Natural killer cell (primary cell): ENCODE results near the gene SLC39A3. TPM values are rescaled to one million over a fixed set of nuclear protein-coding genes. Genes with fewer than 3 reads are reported as not detected.

Source experiments
- ATAC-seq, 3 donors: fragments of 150-1000 bp in 2 of 3; fragments of 200-7000 bp in 1 of 3; cut with Tn5 transposase; 1 replicate in 1 of 3; 2 replicates in 2 of 3; pipeline ENCODE4 v1.10.0; 2021; ENCODE audit warnings: mild to moderate bottlenecking in 2 of 3, moderate library complexity in 2 of 3
- DNase-seq, 2 donors: peaks; one replicate each; pipeline versions ENCODE4 v3.0.0 to v3.0.0-alpha.2; 2013 to 2021; ENCODE audit warnings: mixed read lengths in 1 of 2
- H3K27ac ChIP-seq: one replicate; pipeline ENCODE4 v1.5.1; 2013; ENCODE audit warnings: mild to moderate bottlenecking, low read length
- H3K27me3 ChIP-seq: one replicate; pipeline ENCODE4 v1.6.1; 2013; ENCODE audit warnings: low read length; ENCODE audit not compliant: control insufficient read depth, insufficient read depth
- H3K36me3 ChIP-seq: one replicate; pipeline ENCODE4 v1.6.1; 2013; ENCODE audit warnings: low read length; ENCODE audit not compliant: control insufficient read depth, insufficient read depth
- H3K4me1 ChIP-seq: one replicate; pipeline ENCODE4 v1.6.1; 2013; ENCODE audit warnings: low read length; ENCODE audit not compliant: control insufficient read depth, insufficient read depth
- H3K4me3 ChIP-seq: one replicate; pipeline ENCODE4 v1.5.1; 2013; ENCODE audit warnings: low read length
- H3K9me3 ChIP-seq: one replicate; pipeline ENCODE4 v1.6.1; 2013; ENCODE audit warnings: low read length; ENCODE audit not compliant: control insufficient read depth, insufficient read depth
- H3K27ac Mint-ChIP-seq, 2 donors: one replicate each; pipeline ENCODE4 v1.8.0; 2022; ENCODE audit warnings: mild to moderate bottlenecking in 2 of 2, mixed read lengths in 2 of 2, moderate library complexity in 1 of 2
- H3K27me3 Mint-ChIP-seq, 2 donors: one replicate each; pipeline ENCODE4 v1.8.0; 2022; ENCODE audit warnings: low read depth in 2 of 2, mixed read lengths in 2 of 2
- H3K36me3 Mint-ChIP-seq: one replicate; pipeline ENCODE4 v1.8.0; 2022; ENCODE audit warnings: mixed read lengths
- H3K4me1 Mint-ChIP-seq, 2 donors: one replicate each; pipeline ENCODE4 v1.8.0; 2022; ENCODE audit warnings: mixed read lengths in 2 of 2
- H3K4me3 Mint-ChIP-seq: one replicate; pipeline ENCODE4 v1.8.0; 2022; ENCODE audit warnings: mild to moderate bottlenecking, moderate library complexity, mixed read lengths
- H3K9me3 Mint-ChIP-seq, 2 donors: one replicate each; pipeline ENCODE4 v1.8.0; 2022; ENCODE audit warnings: mixed read lengths in 2 of 2
- CTCF ChIP-seq: fragments of 200-600 bp; IDR thresholded peaks from one replicate; pipeline ENCODE4 v1.8.0; 2022; ENCODE audit warnings: antibody characterized with exemption
- WGBS: methylation state at CpG from one replicate; pipeline ENCODE4 v1.1.7; 2013; ENCODE audit warnings: missing lambda C conversion rate; ENCODE audit not compliant: insufficient coverage; 5-methylcytosine and 5-hydroxymethylcytosine counted together
- intact Hi-C: fragments of 100-400 bp; cut with micrococcal nuclease; formaldehyde crosslinking; loops from one replicate; pipeline ENCODE4 v1.14.2; 2022
- total RNA-seq, 4 donors: library from RNA; stranded (reverse); fragments of 120-200 nt in 1 of 4; gene quantifications; one replicate each; pipeline versions ENCODE4 v1.2.3 to v1.2.4, GENCODE V29; 2013 to 2022

SLC39A3 gene
- total RNA-seq, 3 donors from 2014 or later (not counting 1 experiment from before 2014, with no cell fraction given), result 14.8 to 29.4 (median 19.6) TPM

- 95% methylated on average over 35 of the region's 35 CpGs for WGBS
- no peak overlapping the region for H3K27ac ChIP-seq
- Mint-ChIP-seq H3K27me3 (no peaks in the 10 kb centered on the region), H3K27ac (no peak overlapping the region), H3K9me3 (no peaks in the 10 kb centered on the region), H3K36me3 (no peaks in the 10 kb centered on the region), H3K4me1 (peaks cover 4 to 5% of the 10 kb centered on the region in 2 donors), H3K4me3 (no peak overlapping the region)
- peaks cover 7% of the 10 kb centered on the region for H3K4me1 ChIP-seq
- ATAC-seq (no peak), DNase-seq (no peak)
- no peaks in the 10 kb centered on the region for H3K9me3 ChIP-seq
- no peak overlapping the region for H3K4me3 ChIP-seq
- no peak for TF ChIP-seq CTCF
- H3K27me3 ChIP-seq, result no peaks in the 10 kb centered on the region
- H3K36me3 ChIP-seq, result peaks cover 42% of the 10 kb centered on the region
- intact Hi-C loops, result no loop called here
These were observed 27.0 kb upstream of the SLC39A3 start for GRCh38 chr19:2766594-2767372.

GRCh38 chr19:2765376-2765775 lies 25.6 kb upstream of the SLC39A3 start:
- H3K36me3 Mint-ChIP-seq, result no peaks in the 10 kb centered on the region
- Histone ChIP-seq H3K4me1 (peaks cover 4% of the 10 kb centered on the region), H3K4me3 (no peak overlapping the region), H3K9me3 (no peaks in the 10 kb centered on the region), H3K27me3 (no peaks in the 10 kb centered on the region), H3K27ac (no peak overlapping the region), H3K36me3 (peaks cover 48% of the 10 kb centered on the region)
- no peak for TF ChIP-seq CTCF
- no peak overlapping the region for H3K27ac Mint-ChIP-seq
- no peak overlapping the region for H3K4me3 Mint-ChIP-seq
- no peak for ATAC-seq
- peaks cover 4% of the 10 kb centered on the region in 2 donors for H3K4me1 Mint-ChIP-seq
- DNase-seq, result no peak
- intact Hi-C loops, result no loop called here
- 99% methylated on average over 13 of the region's 15 CpGs for WGBS
- no peaks in the 10 kb centered on the region for H3K9me3 Mint-ChIP-seq
- no peaks in the 10 kb centered on the region for H3K27me3 Mint-ChIP-seq

GRCh38 chr19:2764945-2765344 lies 25.1 kb upstream of the SLC39A3 start:
- Mint-ChIP-seq H3K4me1 (peaks cover 0 to 4% of the 10 kb centered on the region in 2 donors), H3K27ac (no peak overlapping the region), H3K9me3 (no peaks in the 10 kb centered on the region), H3K4me3 (no peak overlapping the region), H3K36me3 (no peaks in the 10 kb centered on the region), H3K27me3 (no peaks in the 10 kb centered on the region)
- H3K4me3 ChIP-seq, result no peak overlapping the region
- H3K27ac ChIP-seq, result no peak overlapping the region
- H3K9me3 ChIP-seq, result no peaks in the 10 kb centered on the region
- no peaks in the 10 kb centered on the region for H3K27me3 ChIP-seq
- DNase-seq (no peak), ATAC-seq (no peak)
- no peak for TF ChIP-seq CTCF
- WGBS, result 97% methylated on average over 21 of the region's 21 CpGs
- H3K36me3 ChIP-seq, result peaks cover 48% of the 10 kb centered on the region
- H3K4me1 ChIP-seq, result no peaks in the 10 kb centered on the region
- intact Hi-C loops, result no loop called here

GRCh38 chr19:2763687-2764086 lies 23.9 kb upstream of the SLC39A3 start:
- TF ChIP-seq CTCF, result no peak
- Mint-ChIP-seq H3K27me3 (no peaks in the 10 kb centered on the region), H3K4me1 (peaks cover 0 to 4% of the 10 kb centered on the region in 2 donors), H3K4me3 (no peak overlapping the region), H3K27ac (no peak overlapping the region), H3K36me3 (no peaks in the 10 kb centered on the region), H3K9me3 (no peaks in the 10 kb centered on the region)
- Histone ChIP-seq H3K4me1 (no peaks in the 10 kb centered on the region), H3K9me3 (no peaks in the 10 kb centered on the region), H3K36me3 (peaks cover 48% of the 10 kb centered on the region), H3K27ac (no peak overlapping the region), H3K4me3 (no peak overlapping the region), H3K27me3 (no peaks in the 10 kb centered on the region)
- no peak for ATAC-seq
- no peak for DNase-seq
- intact Hi-C loops, result no loop called here
- 96% methylated on average over 12 of the region's 12 CpGs for WGBS
